GM18517 (cell line): Measurements from ENCODE around the gene ALKBH7.
"Not testable (repeated sequence)": the region's sequence is repeated elsewhere in the genome, so short reads cannot be mapped to it uniquely, and the experiment has no call there.

Source experiments
- ATAC-seq: cut with Tn5 transposase; IDR thresholded peaks from one replicate; pipeline ENCODE4 v1.9.1; 2021; ENCODE audit warnings: mild to moderate bottlenecking, moderate library complexity; ENCODE audit not compliant: unreplicated experiment

Gene ALKBH7

DNA sequence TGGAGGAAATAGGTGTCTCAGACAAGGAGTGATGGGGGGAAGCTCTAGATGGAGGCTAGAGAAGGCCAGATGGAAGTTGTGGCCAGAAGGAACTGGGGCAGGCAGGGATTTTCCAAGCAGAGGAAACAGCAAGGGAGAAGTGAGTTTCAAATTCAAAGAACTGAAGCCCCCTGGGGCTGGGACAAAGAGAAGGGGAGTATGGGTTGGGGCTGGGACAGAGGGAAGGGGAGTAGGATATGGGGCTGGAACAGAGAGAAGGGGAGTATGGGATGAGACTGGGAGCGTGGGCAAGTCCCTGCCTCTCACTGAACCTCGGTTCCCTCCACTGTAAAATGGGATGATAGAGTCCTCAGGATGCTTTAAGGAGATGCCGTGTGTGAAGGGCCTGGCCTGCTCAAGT, 22.2 kb downstream of the ALKBH7 start:
- no peak for ATAC-seq

DNA sequence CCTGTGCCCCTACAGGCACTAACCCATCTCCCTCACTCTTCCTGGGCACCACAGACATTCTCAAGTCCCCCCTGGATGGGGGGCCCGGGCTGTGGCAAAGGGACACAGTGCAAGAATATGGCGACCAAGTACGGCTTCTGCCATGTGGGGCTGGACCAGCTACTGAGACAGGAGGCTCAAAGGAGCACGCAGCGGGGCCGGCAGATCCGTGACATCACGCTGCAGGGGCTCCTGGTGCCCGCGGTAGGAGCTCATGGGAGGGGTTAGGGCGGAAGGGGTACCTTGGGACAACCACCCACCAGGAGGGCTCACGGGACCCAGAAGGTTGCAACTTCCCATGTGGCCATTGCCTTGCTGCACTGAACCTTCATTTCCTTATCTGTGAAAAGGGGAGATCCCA, 23.7 kb downstream of the ALKBH7 start:
- no peak for ATAC-seq

DNA sequence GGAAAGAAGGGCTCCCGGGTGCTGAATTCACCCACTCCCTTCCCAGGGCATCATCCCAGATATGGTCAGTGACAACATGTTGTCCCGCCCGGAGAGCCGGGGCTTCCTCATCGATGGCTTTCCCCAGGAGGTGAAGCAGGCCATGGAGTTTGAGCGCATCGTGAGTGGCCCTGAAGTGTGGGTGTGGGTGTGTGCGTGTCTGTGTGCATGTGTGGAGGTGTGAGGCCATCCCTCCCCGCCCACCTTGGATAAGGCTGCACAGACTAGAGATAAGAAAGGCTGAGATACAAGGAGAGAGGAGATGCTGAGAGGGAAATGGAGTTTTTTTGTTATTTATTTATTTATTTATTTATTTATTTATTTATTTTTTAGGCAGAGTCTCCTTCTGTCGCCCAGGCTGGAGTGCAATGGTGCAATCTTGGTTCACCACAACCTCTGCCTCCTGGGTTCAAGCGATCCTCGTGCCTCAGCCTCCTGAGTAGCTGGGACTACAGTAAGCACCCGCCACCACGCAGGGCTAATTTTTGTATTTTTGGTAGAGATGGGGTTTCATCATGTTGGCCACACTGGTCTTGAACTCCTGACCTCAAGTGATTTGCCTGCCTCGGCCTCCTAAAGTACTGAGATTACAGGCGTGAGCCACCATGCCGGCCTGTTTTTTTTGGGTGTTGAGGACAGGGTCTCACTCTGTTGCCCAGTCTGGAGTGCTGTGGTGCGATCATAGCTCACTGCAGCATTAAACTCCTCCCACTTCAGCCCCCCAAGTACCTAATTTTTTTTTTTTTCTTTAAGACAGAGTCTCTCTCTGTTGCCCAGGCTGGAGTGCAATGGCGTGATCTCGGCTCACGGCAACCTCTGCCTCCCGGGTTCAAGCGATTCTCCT, 27.7 kb downstream of the ALKBH7 start:
- not testable (repeated sequence) for ATAC-seq

DNA sequence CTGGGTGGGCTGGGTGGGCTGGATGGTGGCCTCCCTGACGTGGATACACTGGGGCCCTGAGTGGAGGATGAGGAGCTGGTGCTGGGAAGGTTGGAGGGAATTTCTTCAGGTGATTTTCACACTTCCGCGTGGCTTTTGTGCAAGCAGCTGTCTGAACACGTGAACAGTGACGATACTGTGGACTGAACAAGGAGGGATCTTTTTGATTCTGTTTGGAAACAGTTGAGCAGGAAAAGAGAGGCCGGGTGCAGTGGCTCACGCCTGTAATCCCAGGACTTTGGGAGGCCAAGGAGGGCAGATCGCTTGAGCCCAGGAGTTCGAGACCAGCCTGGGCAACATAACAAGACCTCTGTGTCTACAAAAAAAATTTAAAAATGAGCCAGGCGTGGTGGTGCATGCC, 29.5 kb downstream of the ALKBH7 start:
- no peak for ATAC-seq

DNA sequence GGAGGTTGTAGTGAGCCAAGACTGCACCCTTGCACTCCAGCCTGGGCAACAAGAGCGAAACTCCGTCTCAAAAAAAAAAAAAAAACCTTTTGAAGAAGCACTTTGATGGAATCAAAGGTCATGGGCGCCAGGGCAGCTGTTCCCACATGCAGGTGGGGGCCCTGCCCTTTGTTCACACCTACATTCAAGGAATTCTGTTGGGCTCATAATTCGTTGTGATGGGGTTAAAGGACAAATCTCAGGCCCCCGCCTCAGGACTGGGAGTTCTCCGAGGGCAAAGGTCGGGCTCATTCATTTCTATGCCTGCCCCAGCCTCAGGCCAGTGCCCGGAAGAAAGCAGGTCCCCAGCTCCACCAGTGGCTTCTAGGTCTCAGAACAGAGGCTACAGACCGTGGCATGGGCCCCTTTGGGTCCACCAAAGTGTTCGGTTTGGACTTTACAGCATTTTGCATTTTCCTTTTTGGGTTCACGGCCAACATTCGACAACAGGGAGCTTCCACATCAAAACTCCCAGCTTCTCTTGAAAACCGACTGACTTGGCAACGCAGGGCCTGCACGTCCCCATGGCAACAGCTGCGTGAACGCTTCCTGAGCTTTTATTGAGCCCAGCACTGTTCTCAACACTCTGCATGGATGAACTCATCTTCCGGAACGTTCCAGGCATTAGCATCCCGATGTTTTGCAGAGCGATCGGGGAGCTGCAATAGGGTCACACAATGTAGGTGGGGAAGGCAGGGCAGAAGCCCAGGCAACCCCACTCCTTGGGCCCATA, 30.4 kb downstream of the ALKBH7 start:
- no peak for ATAC-seq

DNA sequence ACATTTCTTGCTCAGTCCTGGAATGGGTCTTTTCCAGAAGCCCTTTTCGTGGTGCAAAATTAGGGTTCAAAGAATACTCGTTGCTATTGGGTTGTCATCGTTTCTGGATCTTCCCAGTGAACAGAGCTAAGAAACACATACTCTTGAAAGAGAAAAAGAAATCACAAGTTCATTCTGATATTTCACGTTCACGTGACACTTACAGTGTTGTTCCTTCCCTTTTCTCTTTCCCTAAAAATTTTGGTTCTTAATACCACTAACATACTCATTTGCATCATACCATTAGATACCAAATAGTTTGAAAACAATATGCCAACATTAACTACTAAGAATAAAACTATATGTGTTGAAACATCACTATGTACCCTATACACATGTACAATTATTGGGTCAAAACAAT, 33.8 kb downstream of the ALKBH7 start:
- no peak for ATAC-seq

DNA sequence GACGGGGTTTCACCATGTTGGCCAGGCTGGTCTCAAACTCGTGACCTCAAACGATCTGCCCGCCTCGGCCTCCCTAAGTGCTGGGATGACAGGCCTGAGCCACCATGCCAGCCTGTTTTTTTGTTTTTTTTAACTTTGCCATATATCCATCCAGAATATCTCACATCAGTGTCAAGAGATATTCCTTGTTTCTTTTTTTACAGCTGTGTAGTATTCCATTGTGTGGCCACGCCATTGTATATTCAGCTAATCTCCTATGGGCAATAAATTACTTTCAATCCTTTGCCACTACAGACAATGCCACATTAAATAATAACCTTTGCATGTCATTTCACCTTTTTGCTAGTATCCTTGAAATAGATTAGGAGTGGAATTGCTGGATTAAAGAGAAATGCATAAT, 36.8 kb downstream of the ALKBH7 start:
- no peak for ATAC-seq

DNA sequence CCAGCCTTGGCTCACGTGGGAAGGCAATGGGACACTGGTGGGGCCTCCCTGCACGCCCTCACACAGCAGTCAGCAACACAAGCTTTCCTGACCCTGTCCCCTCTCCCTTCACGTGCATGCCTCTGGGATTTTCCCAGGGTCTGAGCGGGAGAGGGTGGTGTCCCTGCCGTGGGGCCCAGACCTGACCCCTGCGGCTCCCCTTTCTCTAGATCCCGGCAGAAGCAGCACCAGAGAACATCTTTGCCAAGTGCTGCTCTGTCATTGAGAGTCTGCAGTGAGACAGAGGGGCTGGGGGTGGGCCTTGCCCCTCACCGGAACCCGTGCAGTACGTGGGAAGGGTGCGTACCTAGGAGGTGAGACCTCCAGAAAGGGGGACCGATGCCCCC, 39.5 kb downstream of the ALKBH7 start:
- no peak for ATAC-seq

DNA sequence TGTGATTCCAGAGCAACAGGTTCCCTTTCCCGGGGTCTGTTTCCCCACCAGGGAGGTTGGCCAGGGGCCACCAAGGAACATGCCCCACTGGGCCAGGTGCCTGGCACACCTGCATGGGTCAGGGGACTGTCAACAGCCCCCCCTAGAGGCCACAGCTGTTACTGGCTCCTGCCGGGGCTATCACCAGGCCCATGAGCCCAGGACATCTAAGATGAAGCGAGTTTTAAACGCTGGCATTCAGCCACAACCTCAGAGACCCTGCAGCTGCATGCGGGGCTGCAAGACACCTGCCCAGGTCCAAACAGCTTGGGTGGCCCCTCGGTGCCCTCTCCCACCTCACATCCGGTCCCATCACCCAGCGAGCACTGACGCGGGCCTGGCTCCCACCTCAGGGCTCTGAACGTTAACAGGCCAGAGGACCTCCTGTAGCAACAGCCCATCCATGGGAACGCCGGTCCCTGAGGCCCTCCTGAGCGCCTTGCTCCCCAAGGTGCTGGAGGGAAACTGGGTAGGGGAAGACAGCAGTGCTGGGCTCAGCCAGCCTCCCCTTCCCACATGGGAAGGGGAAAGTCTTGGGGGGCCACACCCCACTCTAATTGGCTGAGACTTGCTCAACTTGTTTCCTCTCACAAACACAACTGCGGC, 40.0 kb downstream of the ALKBH7 start:
- no peak for ATAC-seq

DNA sequence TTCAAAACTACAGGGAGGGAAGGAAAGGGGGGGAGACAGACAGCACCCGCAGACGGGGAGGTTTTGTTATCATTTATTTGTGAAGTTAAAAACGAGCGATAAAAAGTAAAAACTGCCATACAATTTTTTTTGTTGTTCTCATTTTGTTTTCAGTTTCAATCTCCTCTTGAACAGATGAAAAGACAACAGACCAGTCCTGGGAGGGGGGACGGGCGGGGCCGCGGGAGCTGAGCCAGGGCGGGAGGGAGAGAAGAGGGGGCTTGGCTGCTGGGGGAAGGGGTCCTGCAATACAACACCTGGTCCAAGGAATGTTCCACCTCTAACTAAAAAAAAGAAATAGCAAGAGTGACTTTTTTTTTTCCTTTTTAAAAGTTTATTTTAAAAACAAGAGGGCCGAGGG, 40.7 kb downstream of the ALKBH7 start:
- no peak for ATAC-seq

DNA sequence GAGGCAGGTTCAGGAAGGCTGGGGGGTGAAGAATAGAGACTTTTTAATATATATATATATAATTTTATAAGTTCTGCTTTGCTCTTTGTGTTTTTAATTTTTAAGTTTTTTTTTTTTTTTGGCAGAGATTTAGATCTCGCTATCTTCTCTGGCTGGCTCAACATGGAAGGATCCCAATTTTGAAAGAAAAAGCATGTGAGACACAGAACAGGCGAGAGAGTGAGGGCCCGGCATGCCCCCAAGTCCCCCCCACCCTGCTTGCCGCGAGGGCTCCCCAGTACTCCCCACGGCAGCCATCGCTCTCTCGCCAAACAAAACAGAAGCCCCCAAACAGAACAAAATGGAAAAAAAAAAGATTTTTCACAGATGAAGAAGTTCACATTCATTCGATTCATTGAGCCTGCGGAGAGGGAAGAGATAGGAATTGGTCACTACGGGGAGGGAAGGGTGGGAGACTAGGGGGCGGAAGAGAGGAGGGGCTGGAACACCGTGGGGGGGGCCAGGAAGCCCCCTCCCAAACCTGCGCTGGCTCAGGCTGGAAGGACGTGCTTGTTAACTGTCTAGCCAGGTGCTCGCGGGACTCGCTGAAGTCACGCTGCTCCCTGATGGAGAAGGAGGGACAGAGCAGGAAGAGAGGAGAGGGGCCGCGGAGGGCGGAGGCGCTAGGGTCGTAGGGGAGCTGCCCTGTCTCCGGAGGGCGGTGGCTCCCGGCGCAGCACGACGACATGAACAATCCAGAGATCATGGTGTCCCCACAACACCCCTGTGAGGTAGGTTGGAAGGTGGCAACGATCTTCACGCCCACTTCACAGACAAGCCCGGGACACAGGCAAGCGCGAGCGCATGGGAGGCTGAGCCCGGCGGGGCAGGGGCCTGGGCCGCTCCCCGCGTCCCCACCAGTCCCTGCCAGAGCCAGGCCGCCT, 41.4 kb downstream of the ALKBH7 start:
- ATAC-seq, result no peak

DNA sequence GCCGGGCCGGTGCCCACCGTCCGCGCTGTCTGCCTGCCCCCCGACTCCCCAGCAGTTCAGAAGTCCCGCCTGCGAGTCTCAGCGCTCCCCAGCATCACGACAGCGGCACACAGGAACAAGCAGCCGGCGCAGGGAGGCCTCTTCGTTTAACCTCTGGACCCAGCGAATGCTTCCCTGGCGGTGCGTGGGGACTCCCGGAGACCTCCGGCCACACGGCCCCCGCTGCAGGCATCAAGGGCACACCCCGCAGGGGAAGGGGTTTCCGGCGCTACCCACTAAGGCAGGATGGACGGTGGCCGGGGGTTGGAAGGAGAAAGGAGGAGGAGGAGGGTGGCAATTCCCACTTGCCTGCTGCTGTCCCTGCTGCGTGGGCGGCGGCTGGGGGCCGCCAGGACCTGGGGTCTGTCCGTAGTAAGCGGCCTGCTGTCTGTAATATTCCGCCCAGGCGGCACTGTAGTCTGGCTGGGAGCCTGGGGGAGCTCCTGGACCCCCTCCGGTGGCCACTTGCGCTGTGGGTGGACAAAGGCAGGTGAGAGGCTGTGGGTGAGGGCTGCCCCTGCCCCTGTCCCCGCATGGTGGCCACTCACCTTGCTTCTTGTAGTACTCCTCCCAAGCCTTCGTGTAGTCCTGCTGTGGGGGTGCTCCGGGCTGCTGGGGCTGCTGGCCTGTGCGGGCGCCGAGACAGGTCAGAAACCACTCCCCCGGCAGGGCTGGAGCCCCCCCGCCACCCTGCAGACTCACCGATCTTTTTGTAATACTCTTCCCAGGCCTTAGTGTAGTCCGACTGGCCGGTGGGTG, 42.4 kb downstream of the ALKBH7 start:
- no peak for ATAC-seq

DNA sequence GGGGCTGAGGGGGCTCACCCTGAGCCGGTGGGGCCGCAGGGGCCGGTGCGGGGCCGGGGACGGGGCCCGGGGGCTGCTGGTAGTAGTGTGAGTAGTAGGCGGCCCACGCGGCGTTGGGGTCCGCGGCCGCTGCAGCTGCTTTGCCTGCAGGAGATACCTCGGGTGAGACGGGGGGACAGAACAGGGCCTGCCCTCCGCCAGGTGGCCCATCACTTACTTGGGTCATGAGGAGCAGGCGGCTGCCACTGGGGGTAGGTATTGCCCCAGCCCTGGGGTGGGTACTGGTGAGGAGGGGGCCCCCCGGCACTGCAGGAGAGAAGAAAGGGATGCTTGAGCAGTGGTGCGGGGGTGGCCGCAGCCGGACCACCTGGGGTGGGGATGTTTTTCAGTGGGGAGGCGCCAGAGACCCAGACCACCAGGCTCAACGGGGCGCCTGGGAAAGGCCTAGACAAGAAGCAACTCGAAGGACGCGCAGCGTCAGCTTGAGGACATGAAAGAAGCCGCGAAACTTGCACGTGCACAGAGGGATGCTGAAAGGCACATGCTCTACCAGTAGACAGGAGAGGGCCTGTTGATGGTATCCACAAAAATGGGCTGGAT, 43.1 kb downstream of the ALKBH7 start:
- ATAC-seq, result no peak

DNA sequence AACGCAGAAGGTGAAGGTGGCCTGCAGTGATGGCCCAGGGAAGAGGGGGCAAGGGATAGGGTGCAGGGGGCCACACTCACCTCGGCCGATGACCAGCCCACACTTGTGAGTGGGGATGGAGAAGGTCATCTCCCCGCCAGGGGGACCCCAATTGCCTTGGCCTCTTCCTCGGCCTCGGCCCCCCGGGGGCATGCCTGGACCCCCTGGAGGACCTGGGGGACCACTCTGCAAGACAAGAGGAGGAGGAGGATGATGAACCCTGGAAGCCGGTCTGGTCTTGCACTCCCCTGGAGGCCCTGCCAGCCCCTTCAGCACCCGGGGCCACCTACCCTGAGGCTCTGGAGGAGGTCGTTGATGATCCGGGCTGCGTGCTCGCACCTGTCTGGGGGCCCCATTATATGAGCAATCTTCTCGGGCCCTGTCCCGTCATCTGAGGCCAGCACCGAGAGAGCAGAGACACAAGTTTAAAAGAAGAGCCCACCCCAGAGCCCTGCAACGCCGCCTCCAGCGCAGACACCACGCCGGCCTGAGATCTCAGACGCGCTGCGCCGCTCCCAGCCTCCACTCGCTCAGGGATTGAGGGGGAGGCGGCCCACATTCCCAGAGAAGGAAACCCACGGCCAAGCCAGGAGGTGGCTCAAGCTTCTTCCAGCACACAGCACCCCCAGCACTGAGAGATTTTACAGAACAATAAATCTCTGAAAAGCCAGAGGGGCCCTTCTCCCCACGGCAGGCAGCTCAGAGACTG, 44.2 kb downstream of the ALKBH7 start:
- ATAC-seq, result no peak

DNA sequence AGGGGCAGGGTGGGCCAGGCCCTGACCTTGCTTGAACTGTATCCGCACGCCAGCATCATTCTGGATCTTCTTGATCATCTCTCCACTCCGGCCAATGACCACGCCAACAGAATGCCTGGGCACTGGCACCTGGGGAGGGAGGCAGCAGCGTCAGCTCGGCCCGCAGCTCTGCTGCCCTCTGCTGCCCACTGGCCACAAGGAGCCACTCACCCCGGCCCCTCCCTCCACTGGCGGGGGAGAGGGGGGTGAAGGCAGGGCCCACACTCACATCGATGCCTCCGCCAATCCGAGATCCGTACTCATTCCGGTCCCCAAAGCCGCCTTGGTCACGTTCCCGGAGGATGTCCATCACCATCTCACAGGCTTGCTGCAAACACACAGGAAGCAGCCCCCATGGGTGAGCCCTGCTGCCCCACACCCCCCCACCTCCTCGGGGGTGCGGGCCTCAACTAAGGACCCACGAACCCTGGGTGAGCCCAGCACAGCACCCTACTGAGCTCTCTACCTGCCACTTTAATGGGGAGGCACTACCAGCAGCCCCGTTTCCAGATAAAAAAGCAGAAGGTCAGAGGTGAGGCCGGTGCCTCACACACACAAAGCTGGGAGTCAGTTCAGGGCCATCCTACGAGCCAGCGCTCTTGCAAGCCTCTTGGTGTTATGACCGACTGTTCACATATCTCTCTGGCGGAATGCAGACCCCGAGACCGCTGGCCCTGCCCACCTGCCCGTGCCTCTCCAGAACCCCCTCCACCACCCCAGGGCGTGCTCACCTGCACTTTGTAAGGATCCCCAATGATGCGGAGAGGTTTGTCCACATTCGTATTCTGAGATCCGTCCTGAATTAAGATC, 45.3 kb downstream of the ALKBH7 start:
- no peak for ATAC-seq

DNA sequence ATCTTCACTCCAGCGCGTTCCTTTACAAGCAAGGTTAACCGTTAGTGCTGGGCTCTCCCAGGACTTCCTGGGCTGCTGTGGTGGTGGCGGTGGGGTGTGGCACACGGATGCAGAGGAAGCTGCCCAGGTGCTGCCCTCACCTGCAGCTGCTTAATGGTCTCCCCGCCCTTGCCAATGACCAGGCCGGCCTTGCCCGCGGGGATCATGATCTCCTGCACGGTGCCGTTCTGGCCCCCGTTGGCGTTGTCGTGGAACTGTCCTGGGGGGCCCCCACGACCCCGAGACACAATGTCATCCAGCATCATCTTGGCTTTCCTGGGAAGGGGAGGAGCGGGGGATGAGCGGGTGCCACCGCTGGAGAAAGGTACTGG, 46.0 kb downstream of the ALKBH7 start:
- no peak for ATAC-seq

DNA sequence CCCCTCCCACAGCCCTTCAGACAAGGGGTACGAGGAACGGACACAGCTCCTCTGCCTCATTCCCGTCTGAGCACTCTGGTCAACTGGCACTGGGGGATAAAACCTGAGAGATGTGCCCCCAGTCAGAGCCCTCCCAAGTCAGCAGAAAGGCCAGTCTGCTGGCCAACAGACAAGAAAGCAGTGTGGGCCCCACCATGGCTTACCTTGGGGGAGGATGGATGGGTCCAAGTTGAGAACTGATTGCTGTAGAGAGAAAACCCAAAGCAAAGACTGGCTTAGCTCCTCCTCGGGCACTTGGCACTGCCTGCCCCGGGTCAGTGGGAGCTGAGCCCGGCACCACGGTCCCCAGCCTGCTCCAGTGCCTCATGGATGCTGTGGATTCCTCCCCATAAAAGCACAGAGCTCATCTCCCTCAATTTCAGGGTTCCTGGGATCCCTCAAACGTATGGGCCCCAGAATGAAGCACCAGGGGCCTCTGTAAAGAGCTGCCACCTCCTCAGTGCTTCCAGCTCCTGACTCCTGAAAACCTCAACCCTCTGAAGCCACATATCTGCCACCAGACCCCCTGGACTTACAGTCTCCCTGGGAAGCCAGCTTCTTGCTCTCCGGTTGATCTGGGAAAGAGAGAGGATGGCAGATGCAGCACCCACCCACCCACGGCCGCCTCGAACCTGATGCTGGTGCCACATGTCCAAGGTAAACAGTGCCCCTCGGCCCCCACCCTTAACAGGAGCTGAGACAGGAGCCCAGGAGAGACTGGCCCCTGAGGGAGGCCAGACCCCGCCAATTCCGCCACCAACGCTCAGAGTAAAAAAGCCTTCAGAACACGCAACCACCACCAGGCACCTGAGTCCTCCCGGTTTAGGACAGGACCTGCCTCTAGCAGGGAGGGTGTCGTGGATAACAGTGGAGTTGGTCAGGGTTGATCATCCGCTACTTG, 48.8 kb downstream of the ALKBH7 start:
- ATAC-seq, result no peak
